Bronchial epithelial cell (primary cell): ENCODE results near the gene GRK4. TPM values are rescaled to one million over a fixed set of nuclear protein-coding genes. Genes with fewer than 3 reads are reported as not detected.

Experiments used
- DNase-seq: peaks from one replicate; pipeline ENCODE4 v3.0.0-alpha.2; 2010; ENCODE audit warnings: low read depth
- FAIRE-seq: peaks from 2 replicates; lab custom pipeline; 2011; peaks lifted over from hg19 to GRCh38; lab: Jason Lieb, UNC
- H3K27me3 ChIP-seq: 2 replicates; pipeline ENCODE4 v1.5.1; 2011; ENCODE audit warnings: low read length; ENCODE audit not compliant: control insufficient read depth, insufficient read depth
- H3K36me3 ChIP-seq: 2 replicates; pipeline ENCODE4 v1.5.1; 2011; ENCODE audit warnings: low read length; ENCODE audit not compliant: control insufficient read depth, insufficient read depth
- H3K4me3 ChIP-seq: 2 replicates; pipeline ENCODE4 v1.5.1; 2011; ENCODE audit warnings: mild to moderate bottlenecking, low read depth, low read length, control low read depth
- CTCF ChIP-seq: IDR thresholded peaks from 2 replicates; pipeline ENCODE4 v1.5.1; 2011; ENCODE audit warnings: mild to moderate bottlenecking, moderate library complexity, low read length, control low read depth, inconsistent platforms; ENCODE audit not compliant: insufficient read depth, severe bottlenecking
- total RNA-seq: library from RNA; depleted of rRNA; stranded (reverse); fragments of >200 nt; gene quantifications from 2 replicates; pipeline ENCODE4 v1.2.1, GENCODE V29; 2014

The GRK4 gene
- total RNA-seq, 1 donor from 2014 or later: 3.7 TPM

GRCh38 chr4:2933566-2934076 is 29.8 kb upstream of the GRK4 start:
- TF ChIP-seq CTCF: no peak
- peaks cover 23% of the 10 kb centered on the region for H3K36me3 ChIP-seq
- FAIRE-seq (no peak), DNase-seq (no peak)
- peak overlapping the region; percentile 91 for H3K4me3 ChIP-seq
- H3K27me3 ChIP-seq: no peaks in the 10 kb centered on the region

- no peak for DNase-seq
- H3K4me3 ChIP-seq: peak overlapping the region; percentile 91
- FAIRE-seq: no peak
- no peak for TF ChIP-seq CTCF
- peaks cover 26% of the 10 kb centered on the region for H3K36me3 ChIP-seq
- no peaks in the 10 kb centered on the region for H3K27me3 ChIP-seq
Measured at GRCh38 chr4:2934077-2934812, 29.1 kb upstream of the GRK4 start.

- FAIRE-seq: no peak
Measured at GRCh38 chr4:2934813-2935761, 28.3 kb upstream of the GRK4 start.

GRCh38 chr4:2935762-2936743 is 27.3 kb upstream of the GRK4 start:
- peak; percentile 95 for DNase-seq
- no peak for TF ChIP-seq CTCF
- peak overlapping the region; percentile 91 for H3K4me3 ChIP-seq
- FAIRE-seq: peak; percentile 89
- no peaks in the 10 kb centered on the region for H3K27me3 ChIP-seq
- peaks cover 32% of the 10 kb centered on the region for H3K36me3 ChIP-seq

More at GRCh38 chr4:2934813-2935761, 28.3 kb upstream of the GRK4 start:
- no peaks in the 10 kb centered on the region for H3K27me3 ChIP-seq
- peak overlapping the region; percentile 91 for H3K4me3 ChIP-seq
- TF ChIP-seq CTCF: no peak
- peaks cover 28% of the 10 kb centered on the region for H3K36me3 ChIP-seq
- DNase-seq: peak; percentile 76

GRCh38 chr4:2936773-2937145 is 26.6 kb upstream of the GRK4 start:
- DNase-seq: peak; percentile 93
- TF ChIP-seq CTCF: no peak
- H3K4me3 ChIP-seq: no peak overlapping the region
- peak; percentile 94 for FAIRE-seq
- H3K36me3 ChIP-seq: peaks cover 32% of the 10 kb centered on the region
- H3K27me3 ChIP-seq: no peaks in the 10 kb centered on the region
